ENCODE results near the gene RNGTT. TPM values are rescaled to one million over a fixed set of nuclear protein-coding genes. Genes with fewer than 3 reads are reported as not detected.

The RNGTT gene
- polyA plus RNA-seq, 1 donor (not counting 4 experiments of a cell fraction or from before 2014, with no cell fraction given), result 9.7 TPM

- TF ChIP-seq EZH2 (IDR thresholded peaks at IDR 0.05; ENCODE audit: low read length) (no peak), CTCF (optimal IDR thresholded peaks at IDR 0.05 in 1 of 3, IDR thresholded peaks at IDR 0.05 in 1 of 3, conservative IDR thresholded peaks at IDR 0.05 in 1 of 3; ENCODE audit: extremely low read depth in 1 of 3, insufficient read depth in 2 of 3, low read length in 3 of 3) (no peak)
- Histone ChIP-seq H3K4me1 (ENCODE audit: control insufficient read depth, extremely low read depth, insufficient read depth, low read length) (no peaks in the 10 kb centered on the region), H3K36me3 (ENCODE audit: control insufficient read depth in 2 of 2, extremely low read depth in 1 of 2, insufficient read depth in 2 of 2, low read length in 2 of 2) (no peaks in the 10 kb centered on the region), H3K27ac (ENCODE audit: control insufficient read depth, insufficient read depth, low read length) (no peak overlapping the region), H2AFZ (ENCODE audit: control insufficient read depth, low read length) (no peak overlapping the region), H3K4me2 (ENCODE audit: control insufficient read depth, extremely low read depth, insufficient read depth, low read depth, low read length) (no peak overlapping the region), H3K4me3 (ENCODE audit: control insufficient read depth in 2 of 3, extremely low read depth in 1 of 3, insufficient read depth in 2 of 3, low read depth in 1 of 3, low read length in 3 of 3) (no peak overlapping the region), H3K9me3 (ENCODE audit: control insufficient read depth, low read depth, low read length) (no peaks in the 10 kb centered on the region), H3K79me2 (ENCODE audit: control insufficient read depth, insufficient read depth, low read length) (no peaks in the 10 kb centered on the region), H4K20me1 (ENCODE audit: control insufficient read depth, extremely low read depth, insufficient read depth, low read length) (no peaks in the 10 kb centered on the region), H3K27me3 (ENCODE audit: control insufficient read depth, extremely low read depth, insufficient read depth, low read length) (no peaks in the 10 kb centered on the region), H3K9me1 (ENCODE audit: control insufficient read depth, extremely low read depth, insufficient read depth, low read length) (no peaks in the 10 kb centered on the region), H3K9ac (ENCODE audit: control insufficient read depth, extremely low read depth, insufficient read depth, low read length) (no peak overlapping the region)
- DNase-seq (ENCODE audit: low read depth, low spot score) (no peak), FAIRE-seq (no peak)
- dilution Hi-C loops (cut with MboI; ENCODE audit: extremely low pct_ligation_motif_present, low sequenced_read_pairs), result no loop called here
Measured at GRCh38 chr6:88825856-88826255, 137.6 kb downstream of the RNGTT start.

GRCh38 chr6:88823998-88824397, 139.4 kb downstream of the RNGTT start:
- no peaks in the 10 kb centered on the region for H3K36me3 ChIP-seq (ENCODE audit: control insufficient read depth in 2 of 2, extremely low read depth in 1 of 2, insufficient read depth in 2 of 2, low read length in 2 of 2)
- no peak overlapping the region for H3K27ac ChIP-seq (ENCODE audit: control insufficient read depth, insufficient read depth, low read length)
- DNase-seq (ENCODE audit: low read depth, low spot score) (no peak), FAIRE-seq (peak; percentile 23)
- H3K9me1 ChIP-seq (ENCODE audit: control insufficient read depth, extremely low read depth, insufficient read depth, low read length), result no peaks in the 10 kb centered on the region
- H4K20me1 ChIP-seq (ENCODE audit: control insufficient read depth, extremely low read depth, insufficient read depth, low read length), result no peaks in the 10 kb centered on the region
- no peak overlapping the region for H3K9ac ChIP-seq (ENCODE audit: control insufficient read depth, extremely low read depth, insufficient read depth, low read length)
- H3K79me2 ChIP-seq (ENCODE audit: control insufficient read depth, insufficient read depth, low read length), result no peaks in the 10 kb centered on the region
- H3K4me1 ChIP-seq (ENCODE audit: control insufficient read depth, extremely low read depth, insufficient read depth, low read length), result no peaks in the 10 kb centered on the region
- H2AFZ ChIP-seq (ENCODE audit: control insufficient read depth, low read length), result no peak overlapping the region
- H3K4me3 ChIP-seq (ENCODE audit: control insufficient read depth in 2 of 3, extremely low read depth in 1 of 3, insufficient read depth in 2 of 3, low read depth in 1 of 3, low read length in 3 of 3), result no peak overlapping the region
- dilution Hi-C loops (cut with MboI; ENCODE audit: extremely low pct_ligation_motif_present, low sequenced_read_pairs), result no loop called here
- no peaks in the 10 kb centered on the region for H3K9me3 ChIP-seq (ENCODE audit: control insufficient read depth, low read depth, low read length)
- no peak overlapping the region for H3K4me2 ChIP-seq (ENCODE audit: control insufficient read depth, extremely low read depth, insufficient read depth, low read depth, low read length)
- no peaks in the 10 kb centered on the region for H3K27me3 ChIP-seq (ENCODE audit: control insufficient read depth, extremely low read depth, insufficient read depth, low read length)
- TF ChIP-seq EZH2 (IDR thresholded peaks at IDR 0.05; ENCODE audit: low read length) (no peak), CTCF (optimal IDR thresholded peaks at IDR 0.05 in 1 of 3, IDR thresholded peaks at IDR 0.05 in 1 of 3, conservative IDR thresholded peaks at IDR 0.05 in 1 of 3; ENCODE audit: extremely low read depth in 1 of 3, insufficient read depth in 2 of 3, low read length in 3 of 3) (no peak)
